Measurements from ENCODE around the gene PLSCR1.

DNA sequence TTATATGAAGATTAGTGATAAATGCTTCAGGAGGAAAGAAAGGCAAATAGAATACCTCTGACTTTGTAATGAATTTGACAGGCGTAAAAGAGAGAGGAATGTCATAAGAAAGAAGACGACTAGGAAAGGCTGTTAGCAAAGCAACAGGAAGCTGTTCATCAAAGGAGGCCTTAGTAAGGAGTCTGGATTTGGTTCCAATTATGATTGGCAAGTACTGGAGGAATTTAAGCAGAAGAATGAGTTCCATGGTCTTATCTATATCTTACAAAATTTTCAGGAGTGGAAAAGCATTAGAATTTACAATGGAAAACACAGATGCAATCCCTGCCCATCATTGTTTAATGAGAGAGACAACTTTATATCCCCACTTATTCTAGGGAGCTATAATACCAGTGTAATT lies 13.8 kb downstream of the PLSCR1 start:
- TF ChIP-seq EZH2 (IDR thresholded peaks at IDR 0.05; ENCODE audit: borderline replicate concordance, low read length) = no peak
- TF ChIP-seq, protein P1, sequence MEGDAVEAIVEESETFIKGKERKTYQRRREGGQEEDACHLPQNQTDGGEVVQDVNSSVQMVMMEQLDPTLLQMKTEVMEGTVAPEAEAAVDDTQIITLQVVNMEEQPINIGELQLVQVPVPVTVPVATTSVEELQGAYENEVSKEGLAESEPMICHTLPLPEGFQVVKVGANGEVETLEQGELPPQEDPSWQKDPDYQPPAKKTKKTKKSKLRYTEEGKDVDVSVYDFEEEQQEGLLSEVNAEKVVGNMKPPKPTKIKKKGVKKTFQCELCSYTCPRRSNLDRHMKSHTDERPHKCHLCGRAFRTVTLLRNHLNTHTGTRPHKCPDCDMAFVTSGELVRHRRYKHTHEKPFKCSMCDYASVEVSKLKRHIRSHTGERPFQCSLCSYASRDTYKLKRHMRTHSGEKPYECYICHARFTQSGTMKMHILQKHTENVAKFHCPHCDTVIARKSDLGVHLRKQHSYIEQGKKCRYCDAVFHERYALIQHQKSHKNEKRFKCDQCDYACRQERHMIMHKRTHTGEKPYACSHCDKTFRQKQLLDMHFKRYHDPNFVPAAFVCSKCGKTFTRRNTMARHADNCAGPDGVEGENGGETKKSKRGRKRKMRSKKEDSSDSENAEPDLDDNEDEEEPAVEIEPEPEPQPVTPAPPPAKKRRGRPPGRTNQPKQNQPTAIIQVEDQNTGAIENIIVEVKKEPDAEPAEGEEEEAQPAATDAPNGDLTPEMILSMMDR (IDR thresholded peaks at IDR 0.05; ENCODE audit: low read length) = no peak
